Measurements from ENCODE around the gene DLG2.
A peak's percentile ranks its signal among the peaks of the same experiment; 100 is the strongest.

Gene DLG2

GRCh38 chr11:84543367-84544159, 1083.6 kb downstream of the DLG2 start:
- peaks cover 26% of the 10 kb centered on the region for H3K4me1 ChIP-seq (ENCODE audit: control insufficient read depth, low read length)
- TF ChIP-seq CTCF (IDR thresholded peaks at IDR 0.05; ENCODE audit: low read depth, low read length, poor library complexity, severe bottlenecking): peak; percentile 10
- no peak for TF ChIP-seq EZH2phosphoT487 (IDR thresholded peaks at IDR 0.05; ENCODE audit: borderline replicate concordance, low read length)
- H3K27ac ChIP-seq (ENCODE audit: low read depth, low read length): no peak overlapping the region
- no peaks in the 10 kb centered on the region for H3K36me3 ChIP-seq (ENCODE audit: control insufficient read depth, low read length)
- no peaks in the 10 kb centered on the region for H3K9me3 ChIP-seq (ENCODE audit: control insufficient read depth, insufficient read depth, low read length)
- H4K20me1 ChIP-seq (ENCODE audit: control insufficient read depth, insufficient read depth, low read depth, low read length): no peaks in the 10 kb centered on the region
- H3F3A ChIP-seq (ENCODE audit: control insufficient read depth, insufficient read depth): no peaks in the 10 kb centered on the region
- no peaks in the 10 kb centered on the region for H3K79me2 ChIP-seq (ENCODE audit: control insufficient read depth, low read length)
- no peaks in the 10 kb centered on the region for H3K9me2 ChIP-seq (replicated peaks; ENCODE audit: control insufficient read depth, low read length)
- 0 out of 2 replicates have a peak overlapping the region, but pooled peaks have one; percentile 9 for H3K4me2 ChIP-seq (ENCODE audit: low read length)
- H3K27me3 ChIP-seq (ENCODE audit: control insufficient read depth, low read length): no peaks in the 10 kb centered on the region
- no peak overlapping the region for H3K4me3 ChIP-seq (ENCODE audit: low read length)

- Histone ChIP-seq H3K4me3 (ENCODE audit: low read length) (no peak overlapping the region), H3F3A (ENCODE audit: control insufficient read depth, insufficient read depth) (no peaks in the 10 kb centered on the region), H3K4me2 (ENCODE audit: low read length) (no peak overlapping the region), H3K27ac (ENCODE audit: low read depth, low read length) (no peak overlapping the region), H3K9me3 (ENCODE audit: control insufficient read depth, insufficient read depth, low read length) (no peaks in the 10 kb centered on the region), H3K27me3 (ENCODE audit: control insufficient read depth, low read length) (no peaks in the 10 kb centered on the region), H3K4me1 (ENCODE audit: control insufficient read depth, low read length) (peaks cover 22% of the 10 kb centered on the region), H3K36me3 (ENCODE audit: control insufficient read depth, low read length) (no peaks in the 10 kb centered on the region), H3K79me2 (ENCODE audit: control insufficient read depth, low read length) (no peaks in the 10 kb centered on the region), H3K9me2 (replicated peaks; ENCODE audit: control insufficient read depth, low read length) (no peaks in the 10 kb centered on the region), H4K20me1 (ENCODE audit: control insufficient read depth, insufficient read depth, low read depth, low read length) (no peaks in the 10 kb centered on the region)
- TF ChIP-seq EZH2phosphoT487 (IDR thresholded peaks at IDR 0.05; ENCODE audit: borderline replicate concordance, low read length) (no peak), CTCF (IDR thresholded peaks at IDR 0.05; ENCODE audit: low read depth, low read length, poor library complexity, severe bottlenecking) (no peak)
These were observed 1085.3 kb downstream of the DLG2 start for GRCh38 chr11:84541731-84542340.

GRCh38 chr11:84536456-84536855, 1090.7 kb downstream of the DLG2 start:
- no peaks in the 10 kb centered on the region for H3K9me3 ChIP-seq (ENCODE audit: control insufficient read depth, insufficient read depth, low read length)
- no peaks in the 10 kb centered on the region for H4K20me1 ChIP-seq (ENCODE audit: control insufficient read depth, insufficient read depth, low read depth, low read length)
- TF ChIP-seq EZH2phosphoT487 (IDR thresholded peaks at IDR 0.05; ENCODE audit: borderline replicate concordance, low read length) (no peak), CTCF (IDR thresholded peaks at IDR 0.05; ENCODE audit: low read depth, low read length, poor library complexity, severe bottlenecking) (no peak)

More at GRCh38 chr11:84536456-84536855, 1090.7 kb downstream of the DLG2 start:
- no peaks in the 10 kb centered on the region for H3K27me3 ChIP-seq (ENCODE audit: control insufficient read depth, low read length)
- H3K4me1 ChIP-seq (ENCODE audit: control insufficient read depth, low read length): no peaks in the 10 kb centered on the region
- H3K79me2 ChIP-seq (ENCODE audit: control insufficient read depth, low read length): no peaks in the 10 kb centered on the region
- H3K9me2 ChIP-seq (replicated peaks; ENCODE audit: control insufficient read depth, low read length): no peaks in the 10 kb centered on the region
- H3K36me3 ChIP-seq (ENCODE audit: control insufficient read depth, low read length): no peaks in the 10 kb centered on the region
- H3F3A ChIP-seq (ENCODE audit: control insufficient read depth, insufficient read depth): no peaks in the 10 kb centered on the region
- H3K4me2 ChIP-seq (ENCODE audit: low read length): no peak overlapping the region
- H3K4me3 ChIP-seq (ENCODE audit: low read length): no peak overlapping the region
- no peak overlapping the region for H3K27ac ChIP-seq (ENCODE audit: low read depth, low read length)

Measured in DOHH2 (cell line).